AG10803 (cell line): ENCODE data around the gene PGS1.
A peak's percentile ranks its signal among the peaks of the same experiment; 100 is the strongest.

Experiments used
- DNase-seq: peaks from one replicate; pipeline ENCODE4 v3.0.0; 2010; ENCODE audit warnings: low read depth
- H3K4me3 ChIP-seq: 2 replicates; pipeline ENCODE4 v1.5.1; 2011; ENCODE audit warnings: mild to moderate bottlenecking, low read length, control low read depth
- TF ChIP-seq, protein P1 (sequence below): conservative IDR thresholded peaks from 2 replicates; pipeline ENCODE4 v1.5.1; 2011; ENCODE audit warnings: mild to moderate bottlenecking, low read length, control low read depth, inconsistent platforms

PGS1 gene

DNA sequence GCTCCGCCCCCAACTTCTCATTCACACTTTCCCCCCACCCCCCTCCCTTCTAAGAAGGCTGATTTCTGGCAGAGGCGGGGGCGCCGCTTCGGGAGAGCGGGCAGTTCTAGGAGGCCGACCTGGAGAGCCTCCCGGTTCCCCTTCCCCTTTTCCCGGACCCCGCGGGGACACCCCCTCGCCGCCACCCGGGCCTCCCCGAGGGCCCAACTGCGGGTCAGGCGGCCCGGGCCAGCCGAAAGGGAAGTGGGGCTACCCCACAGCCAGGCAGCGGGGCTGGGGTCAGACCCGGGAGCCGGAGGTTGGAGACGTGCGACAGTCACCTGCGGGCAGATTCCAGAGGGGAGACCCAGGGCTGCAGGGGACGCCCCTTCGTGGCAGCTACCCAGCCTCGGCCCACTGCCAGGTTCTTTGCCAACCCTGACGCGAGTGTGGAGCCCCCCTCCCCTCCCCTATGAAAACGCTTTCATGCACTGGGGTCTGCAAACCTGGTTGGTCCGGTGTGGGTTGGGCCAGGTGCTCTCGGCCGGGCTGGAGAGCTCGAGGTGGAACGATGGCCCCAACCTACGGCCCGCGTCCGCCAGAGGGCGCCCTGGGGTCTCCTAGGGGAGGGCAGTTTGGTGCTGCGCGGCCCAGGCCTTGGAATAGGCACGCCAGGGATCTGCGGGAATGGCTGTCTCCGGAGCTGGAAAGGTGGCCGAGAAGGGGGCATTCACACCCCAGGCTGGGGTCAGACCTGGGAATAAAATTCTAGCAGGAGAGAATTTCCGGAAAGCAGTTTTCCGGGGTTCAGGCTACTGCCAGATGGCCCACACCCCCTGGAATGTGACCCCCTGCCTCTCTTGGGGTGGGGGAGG lies 17.9 kb upstream of the PGS1 start:
- H3K4me3 ChIP-seq = peak overlapping the region; percentile 55
- peak; percentile 78 for DNase-seq
- TF ChIP-seq, protein P1, sequence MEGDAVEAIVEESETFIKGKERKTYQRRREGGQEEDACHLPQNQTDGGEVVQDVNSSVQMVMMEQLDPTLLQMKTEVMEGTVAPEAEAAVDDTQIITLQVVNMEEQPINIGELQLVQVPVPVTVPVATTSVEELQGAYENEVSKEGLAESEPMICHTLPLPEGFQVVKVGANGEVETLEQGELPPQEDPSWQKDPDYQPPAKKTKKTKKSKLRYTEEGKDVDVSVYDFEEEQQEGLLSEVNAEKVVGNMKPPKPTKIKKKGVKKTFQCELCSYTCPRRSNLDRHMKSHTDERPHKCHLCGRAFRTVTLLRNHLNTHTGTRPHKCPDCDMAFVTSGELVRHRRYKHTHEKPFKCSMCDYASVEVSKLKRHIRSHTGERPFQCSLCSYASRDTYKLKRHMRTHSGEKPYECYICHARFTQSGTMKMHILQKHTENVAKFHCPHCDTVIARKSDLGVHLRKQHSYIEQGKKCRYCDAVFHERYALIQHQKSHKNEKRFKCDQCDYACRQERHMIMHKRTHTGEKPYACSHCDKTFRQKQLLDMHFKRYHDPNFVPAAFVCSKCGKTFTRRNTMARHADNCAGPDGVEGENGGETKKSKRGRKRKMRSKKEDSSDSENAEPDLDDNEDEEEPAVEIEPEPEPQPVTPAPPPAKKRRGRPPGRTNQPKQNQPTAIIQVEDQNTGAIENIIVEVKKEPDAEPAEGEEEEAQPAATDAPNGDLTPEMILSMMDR = peak; percentile 89

GRCh38 chr17:78361225-78361701 lies 17.2 kb upstream of the PGS1 start:
- TF ChIP-seq, protein P1 = no peak
- no peak overlapping the region for H3K4me3 ChIP-seq
- no peak for DNase-seq

GRCh38 chr17:78362232-78362631 lies 16.2 kb upstream of the PGS1 start:
- no peak overlapping the region for H3K4me3 ChIP-seq
- TF ChIP-seq, protein P1 = no peak
- DNase-seq = no peak

DNA sequence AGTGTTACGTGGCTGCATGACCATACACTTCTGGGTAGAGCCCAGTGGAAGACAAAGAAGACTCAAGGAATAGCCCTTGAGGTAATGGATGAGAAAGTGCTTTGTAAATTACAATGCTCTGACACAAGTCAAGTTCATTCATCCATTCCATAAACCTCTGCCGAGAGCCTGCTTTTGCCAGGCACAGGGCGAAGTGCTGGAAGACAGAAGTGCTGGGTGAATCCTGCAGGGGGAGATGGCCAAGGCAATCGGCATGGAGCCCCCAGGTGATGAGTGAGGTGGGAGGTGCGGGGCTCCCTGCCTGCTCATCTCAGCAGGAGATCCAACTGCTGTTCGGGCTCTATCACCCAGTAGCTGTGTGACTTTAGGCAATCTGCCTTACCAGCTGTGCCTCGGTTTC lies 15.8 kb upstream of the PGS1 start:
- no peak for DNase-seq
- TF ChIP-seq, protein P1 = 0 out of 2 replicates have a peak, but pooled peaks have one; percentile 4
- no peak overlapping the region for H3K4me3 ChIP-seq

- no peak for DNase-seq
- TF ChIP-seq, protein P1 = no peak
- no peak overlapping the region for H3K4me3 ChIP-seq
Measured at GRCh38 chr17:78364436-78365281, 13.8 kb upstream of the PGS1 start.

- TF ChIP-seq, protein P1 = no peak
- no peak for DNase-seq
- no peak overlapping the region for H3K4me3 ChIP-seq
Measured at GRCh38 chr17:78365561-78366108, 12.8 kb upstream of the PGS1 start.
